Measurements from ENCODE around the gene YPEL2.
"Not testable (repeated sequence)": the region's sequence is repeated elsewhere in the genome, so short reads cannot be mapped to it uniquely, and the experiment has no call there.

YPEL2 gene, protein sequence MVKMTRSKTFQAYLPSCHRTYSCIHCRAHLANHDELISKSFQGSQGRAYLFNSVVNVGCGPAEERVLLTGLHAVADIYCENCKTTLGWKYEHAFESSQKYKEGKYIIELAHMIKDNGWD

GRCh38 chr17:59331129-59331928 is at the start of gene YPEL2:
Gene YPEL2 (plus strand): TSS chr17:59331655. CDS start chr17:59353410, 21,755 bp downstream.
- H3K36me3 Mint-ChIP-seq (ENCODE audit: low read depth) = no peaks in the 10 kb centered on the region
- H3K4me3 Mint-ChIP-seq = peak within 1 kb of the TSS; percentile 94 to 100 (median 99)
- H3K9me3 Mint-ChIP-seq = no peaks in the 10 kb centered on the region
- H3K27ac Mint-ChIP-seq = peak within 1 kb of the TSS; percentile 86 to 95 (median 89)
- H3K4me1 Mint-ChIP-seq = peaks cover 53% of the 10 kb centered on the region
- peaks cover 15% of the 10 kb centered on the region for H3K27me3 Mint-ChIP-seq (ENCODE audit: low read depth)
- no peak for TF ChIP-seq CTCF (IDR thresholded peaks at IDR 0.05; ENCODE audit: unreplicated experiment in 3 of 3)

- Mint-ChIP-seq H3K4me3 (no peak overlapping the region), H3K9me3 (no peaks in the 10 kb centered on the region), H3K36me3 (ENCODE audit: low read depth) (no peaks in the 10 kb centered on the region), H3K4me1 (no peaks in the 10 kb centered on the region), H3K27ac (no peak overlapping the region), H3K27me3 (ENCODE audit: low read depth) (no peaks in the 10 kb centered on the region)
- no peak for TF ChIP-seq CTCF (IDR thresholded peaks at IDR 0.05; ENCODE audit: unreplicated experiment in 3 of 3)
Measured at GRCh38 chr17:59284317-59284716, 47.1 kb upstream of the YPEL2 start.

GRCh38 chr17:59287452-59287851 is 44.0 kb upstream of the YPEL2 start:
- Mint-ChIP-seq H3K9me3 (no peaks in the 10 kb centered on the region), H3K4me1 (no peaks in the 10 kb centered on the region), H3K27ac (no peak overlapping the region), H3K4me3 (no peak overlapping the region), H3K27me3 (ENCODE audit: low read depth) (no peaks in the 10 kb centered on the region), H3K36me3 (ENCODE audit: low read depth) (no peaks in the 10 kb centered on the region)
- no peak for TF ChIP-seq CTCF (IDR thresholded peaks at IDR 0.05; ENCODE audit: unreplicated experiment in 3 of 3)

DNA sequence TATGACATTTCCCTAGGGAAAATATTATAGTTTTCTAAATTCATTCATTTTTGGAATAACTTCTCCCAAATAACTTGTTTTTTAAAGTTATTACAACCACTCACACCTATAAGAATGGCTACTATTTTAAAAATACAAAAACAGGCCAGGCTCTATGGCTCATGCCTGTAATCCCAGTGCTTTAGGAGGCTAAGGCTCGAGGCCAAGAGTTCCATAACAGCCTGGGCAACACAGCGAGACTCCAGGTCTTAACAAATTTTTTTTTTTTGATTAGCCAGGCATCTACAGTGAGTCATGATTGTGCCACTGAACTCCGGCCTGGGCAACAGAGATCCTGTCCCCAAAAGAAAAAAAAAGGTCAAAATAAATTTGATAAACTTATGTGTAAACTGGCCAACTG is 43.6 kb upstream of the YPEL2 start:
- Mint-ChIP-seq H3K4me3 (no peak overlapping the region), H3K27ac (no peak overlapping the region), H3K36me3 (ENCODE audit: low read depth) (no peaks in the 10 kb centered on the region), H3K9me3 (no peaks in the 10 kb centered on the region), H3K4me1 (no peaks in the 10 kb centered on the region), H3K27me3 (ENCODE audit: low read depth) (no peaks in the 10 kb centered on the region)
- no peak for TF ChIP-seq CTCF (IDR thresholded peaks at IDR 0.05; ENCODE audit: unreplicated experiment in 3 of 3)

DNA sequence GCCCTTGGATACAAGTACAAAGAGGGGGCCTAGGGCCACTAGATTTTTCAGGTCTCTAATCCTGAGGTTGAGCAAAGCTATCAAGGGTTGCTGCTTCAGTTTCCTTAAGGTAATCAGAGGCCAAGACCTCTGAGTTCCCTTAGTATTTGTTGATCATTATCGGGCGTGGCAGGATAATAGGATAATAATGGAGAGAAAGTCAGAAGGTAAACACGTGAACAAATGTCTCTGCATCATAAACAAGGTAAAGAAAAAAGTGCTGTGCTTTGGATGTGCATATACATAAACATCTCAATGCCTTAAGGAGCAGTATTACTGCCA is 41.5 kb upstream of the YPEL2 start:
- TF ChIP-seq CTCF (IDR thresholded peaks at IDR 0.05; ENCODE audit: unreplicated experiment in 3 of 3) = no peak
- no peak overlapping the region for H3K27ac Mint-ChIP-seq
- H3K4me3 Mint-ChIP-seq = no peak overlapping the region
- no peaks in the 10 kb centered on the region for H3K27me3 Mint-ChIP-seq (ENCODE audit: low read depth)
- H3K4me1 Mint-ChIP-seq = no peaks in the 10 kb centered on the region
- H3K36me3 Mint-ChIP-seq (ENCODE audit: low read depth) = no peaks in the 10 kb centered on the region
- no peaks in the 10 kb centered on the region for H3K9me3 Mint-ChIP-seq

- not testable (repeated sequence) for H3K36me3 Mint-ChIP-seq (ENCODE audit: low read depth); H3K4me1 Mint-ChIP-seq
Measured at GRCh38 chr17:59290302-59290998, 41.0 kb upstream of the YPEL2 start.

More at GRCh38 chr17:59290302-59290998, 41.0 kb upstream of the YPEL2 start:
- H3K4me3 Mint-ChIP-seq; H3K27me3 Mint-ChIP-seq (ENCODE audit: low read depth); H3K9me3 Mint-ChIP-seq: not testable (repeated sequence)
- H3K27ac Mint-ChIP-seq = peak overlapping the region in 1 of 3 experiments; percentile 51
